Heart right ventricle (tissue), 16 donors: ENCODE data around the gene UBE3B. TPM values are rescaled to one million over a fixed set of nuclear protein-coding genes. Genes with fewer than 3 reads are reported as not detected.

ENCODE experiments used
- ATAC-seq, 8 donors: fragments of 200-7000 bp; cut with Tn5 transposase; one replicate each; pipeline ENCODE4 v1.9.1; 2020; ENCODE audit warnings: mild to moderate bottlenecking in 8 of 8, moderate library complexity in 8 of 8, moderate number of reproducible peaks in 1 of 8
- DNase-seq, 2 donors: peaks; one replicate each; pipeline ENCODE4 v3.0.0-alpha.2; 2020
- H3K27ac ChIP-seq, 10 donors: fragments of 200-600 bp; sonication (generic) in 2 of 10; one replicate each; pipeline versions ENCODE4 v1.5.0 to v1.8.0; 2020 to 2022; ENCODE audit warnings: mild to moderate bottlenecking in 3 of 10
- H3K27me3 ChIP-seq, 7 donors: fragments of 200-600 bp; one replicate each; pipeline ENCODE4 v1.8.0; 2021 to 2022; ENCODE audit warnings: mild to moderate bottlenecking in 2 of 7
- H3K36me3 ChIP-seq, 9 donors: fragments of 200-600 bp; sonication (generic) in 1 of 9; one replicate each; pipeline versions ENCODE4 v1.5.0 to v1.8.0; 2020 to 2022; ENCODE audit warnings: mild to moderate bottlenecking in 2 of 9
- H3K4me1 ChIP-seq, 9 donors: fragments of 200-600 bp; sonication (generic) in 1 of 9; one replicate each; pipeline versions ENCODE4 v1.5.0 to v1.8.0; 2020 to 2022; ENCODE audit warnings: mild to moderate bottlenecking in 4 of 9
- H3K4me3 ChIP-seq, 10 donors: fragments of 200-600 bp; sonication (generic) in 2 of 10; one replicate each; pipeline versions ENCODE4 v1.5.0 to v1.8.0; 2020 to 2022; ENCODE audit warnings: mild to moderate bottlenecking in 7 of 10, moderate library complexity in 2 of 10
- H3K9me3 ChIP-seq, 11 donors: fragments of 200-600 bp in 10 of 11; sonication (generic) in 2 of 11; one replicate each; pipeline versions ENCODE4 v1.5.0 to v1.8.0; 2013 to 2022; ENCODE audit warnings: mild to moderate bottlenecking in 2 of 11, control low read depth in 1 of 11, moderate library complexity in 1 of 11
- CTCF ChIP-seq, 9 donors: fragments of 200-600 bp; sonication (generic) in 2 of 9; IDR thresholded peaks; one replicate each; pipeline versions ENCODE4 v1.5.0 to v1.8.0; 2021 to 2022; ENCODE audit warnings: antibody characterized with exemption in 9 of 9, mild to moderate bottlenecking in 5 of 9, moderate library complexity in 1 of 9
- WGBS, 2 donors: extraction: QIAGEN DNeasy Blood & Tissue Kit; methylation state at CpG; one replicate each; pipeline ENCODE4 v1.1.7; 2013; ENCODE audit warnings: inconsistent platforms in 1 of 2; 5-methylcytosine and 5-hydroxymethylcytosine counted together
- intact Hi-C, 10 donors: fragments of 100-400 bp; cut with DNase I; formaldehyde crosslinking; loops; one replicate each; pipeline versions ENCODE4 v1.11.1 to v1.14.2; 2022
- polyA plus RNA-seq, 2 donors: library from polyadenylated mRNA; stranded (reverse); fragments of 200-250 nt; gene quantifications; one replicate each; pipeline ENCODE4 v1.2.3, GENCODE V29; 2013
- total RNA-seq, 10 donors: library from RNA; stranded (reverse); fragmentation: NEBNext Ultra II Directional in 3 of 10; extraction: Animal tissue kit (Norgen Biotek cat#: 25700) in 3 of 10; gene quantifications; one replicate each; pipeline versions ENCODE4 v1.2.1 to v1.2.4, GENCODE V29; 2021 to 2023
- donor health status: Arrhythmogenic right ventricular cardiomyopathy.
- donor health status: ischemic (EF 13 %, LVEDD 7.1; RV severe dilation, severe dysfunction).
- donor health status: healthy with polysubstance abuse.
- donor health status: DM: no; HTN: yes; CAD: no.
- donor health status: DM: no; HTN: no; CAD: no.
- donor health status: ischemic (EF 25% LVEDD 6.9; RV normal size, moderate dysfunction).
- donor health status: ischemic (EF 25% LVEDD 5.7; RV mildly dilated, moderate dysfunction).
- donor health status: healthy.
- donor health status: DM: yes; HTN: yes; CAD: no.
- donor health status: Ischemic cardiomyopathy.
- donor health status: ischemic (EF 35%, LVEDD 5.7; RV mildly dilated, moderate dysfunction).
- donor health status: nonischemic (EF 11% LVEDD 7.7; RV severe dilation, severe dysfunction).
- donor health status: DM: yes; HTN: yes; CAD: no.
- donor health status: PGD.
- donor health status: ischemic (EF 29% LVEDD 5.4; RV normal size, mild dysfunction).
- donor health status: nonischemic (EF 23%, LVEDD 6.1; RV moderate dilation, normal function).

UBE3B gene
- total and polyA plus RNA-seq, 12 donors: 13.7 to 58.8 (median 55.5) TPM

GRCh38 chr12:109523071-109523470 lies 45.6 kb downstream of the UBE3B start:
- H3K9me3 ChIP-seq: no peaks in the 10 kb centered on the region
- no peak for TF ChIP-seq CTCF (IDR thresholded peaks at IDR 0.05)
- WGBS, 2 donors: 40 to 60% methylated on average over 10 of the region's 10 CpGs
- H3K27me3 ChIP-seq: no peaks in the 10 kb centered on the region
- peaks cover 0 to 98% (median 63%) of the 10 kb centered on the region in 9 donors for H3K36me3 ChIP-seq
- H3K27ac ChIP-seq: peak overlapping the region in 5 of 10 donors; percentile 18 to 85 (median 68)
- DNase-seq (peak; percentile 68 to 79), ATAC-seq (peak; percentile 74 to 94 (median 86))
- peaks cover 9 to 47% (median 33%) of the 10 kb centered on the region in 9 donors for H3K4me1 ChIP-seq
- intact Hi-C loops: loop anchor here in 6 of 10 donors (5.0 to 10.0 kb wide), 3 partner anchors 49 to 69 kb away; partner anchors contain the start of genes MMAB (in 2 of the 6) and MVK (in 2 of the 6)
- no peak overlapping the region for H3K4me3 ChIP-seq

GRCh38 chr12:109523504-109523903 lies 46.1 kb downstream of the UBE3B start:
- intact Hi-C loops: loop anchor here in 6 of 10 donors (5.0 to 10.0 kb wide), 3 partner anchors 49 to 69 kb away; partner anchors contain the start of genes MMAB (in 2 of the 6) and MVK (in 2 of the 6)
- whole genome bisulfite sequencing, 2 donors: 75 to 84% methylated on average over 5 of the region's 5 CpGs

GRCh38 chr12:109524466-109525278 lies 47.2 kb downstream of the UBE3B start:
- Histone ChIP-seq H3K9me3 (no peaks in the 10 kb centered on the region), H3K36me3 (peaks cover 0 to 100% (median 64%) of the 10 kb centered on the region in 9 donors), H3K27me3 (no peaks in the 10 kb centered on the region), H3K27ac (no peak overlapping the region), H3K4me1 (peaks cover 0 to 31% (median 17%) of the 10 kb centered on the region in 9 donors), H3K4me3 (no peak overlapping the region)
- DNase-seq: no peak
- intact Hi-C loops: loop anchor here in 6 of 10 donors (5.0 to 10.0 kb wide), 3 partner anchors 48 to 68 kb away; partner anchors contain the start of genes MMAB (in 2 of the 6) and MVK (in 2 of the 6)
- WGBS, 2 donors: 89 to 92% methylated on average over 26 of the region's 26 CpGs
- TF ChIP-seq CTCF (IDR thresholded peaks at IDR 0.05): no peak
- ATAC-seq: no peak

More at GRCh38 chr12:109523504-109523903, 46.1 kb downstream of the UBE3B start:
- ATAC-seq: peak in 1 of 8 donors; percentile 55
- H3K27ac ChIP-seq: peak overlapping the region in 5 of 10 donors; percentile 6 to 68 (median 50)
- H3K4me1 ChIP-seq: peaks cover 9 to 43% (median 29%) of the 10 kb centered on the region in 9 donors
- H3K36me3 ChIP-seq: peaks cover 0 to 98% (median 64%) of the 10 kb centered on the region in 9 donors
- no peak overlapping the region for H3K4me3 ChIP-seq
- H3K9me3 ChIP-seq: no peaks in the 10 kb centered on the region
- H3K27me3 ChIP-seq: no peaks in the 10 kb centered on the region
- DNase-seq: no peak
- no peak for TF ChIP-seq CTCF (IDR thresholded peaks at IDR 0.05)

- DNase-seq (no peak), ATAC-seq (no peak)
- Histone ChIP-seq H3K4me3 (no peak overlapping the region), H3K9me3 (no peaks in the 10 kb centered on the region), H3K27ac (no peak overlapping the region), H3K4me1 (peaks cover 0 to 30% (median 12%) of the 10 kb centered on the region in 9 donors), H3K36me3 (peaks cover 0 to 100% (median 66%) of the 10 kb centered on the region in 9 donors), H3K27me3 (no peaks in the 10 kb centered on the region)
- intact Hi-C loops: loop anchor here in 1 of 10 donors (10.0 kb wide), 1 partner anchor 50 kb away; the partner anchor contains the start of genes MMAB and MVK
- WGBS, 2 donors: 89 to 94% methylated on average over 3 of the region's 3 CpGs
- TF ChIP-seq CTCF (IDR thresholded peaks at IDR 0.05): no peak
Observed at GRCh38 chr12:109525279-109525585, 47.8 kb downstream of the UBE3B start.
